Measurements from ENCODE around the gene SPATA31D4.

The SPATA31D4 gene

GRCh38 chr9:81964218-81965171 lies 36.3 kb downstream of the SPATA31D4 start:
- in situ Hi-C loops (cut with MboI; ENCODE audit: low sequenced_read_pairs), result no loop called here

- in situ Hi-C loops (cut with MboI; ENCODE audit: low sequenced_read_pairs), result no loop called here
Measured at GRCh38 chr9:81968026-81968425, 39.8 kb downstream of the SPATA31D4 start.

GRCh38 chr9:81969971-81970370 lies 41.7 kb downstream of the SPATA31D4 start:
- in situ Hi-C loops (cut with MboI; ENCODE audit: low sequenced_read_pairs), result no loop called here

- in situ Hi-C loops (cut with MboI; ENCODE audit: low sequenced_read_pairs), result no loop called here
Measured at GRCh38 chr9:81971727-81972126, 43.5 kb downstream of the SPATA31D4 start.

- in situ Hi-C loops (cut with MboI; ENCODE audit: low sequenced_read_pairs), result no loop called here
Measured at GRCh38 chr9:81974764-81975163, 46.5 kb downstream of the SPATA31D4 start.

GRCh38 chr9:81976351-81976750 lies 48.1 kb downstream of the SPATA31D4 start:
- in situ Hi-C loops (cut with MboI; ENCODE audit: low sequenced_read_pairs), result no loop called here

GRCh38 chr9:81979196-81979595 lies 51.0 kb downstream of the SPATA31D4 start:
- in situ Hi-C loops (cut with MboI; ENCODE audit: low sequenced_read_pairs), result no loop called here

- in situ Hi-C loops (cut with MboI; ENCODE audit: low sequenced_read_pairs), result no loop called here
Measured at GRCh38 chr9:81980568-81980967, 52.3 kb downstream of the SPATA31D4 start.

- in situ Hi-C loops (cut with MboI; ENCODE audit: low sequenced_read_pairs), result no loop called here
Measured at GRCh38 chr9:81981883-81982282, 53.7 kb downstream of the SPATA31D4 start.

All from HL-60/S4 treated with retinoic acid at 250 ng/mL for 4 days and 3 days (cell line).